ENCODE measurements around the gene CDRT15. TPM values are rescaled to one million over a fixed set of nuclear protein-coding genes. Genes with fewer than 3 reads are reported as not detected.

Gene CDRT15
- total RNA-seq, 1 experiment from 2014 or later: not detected

DNA sequence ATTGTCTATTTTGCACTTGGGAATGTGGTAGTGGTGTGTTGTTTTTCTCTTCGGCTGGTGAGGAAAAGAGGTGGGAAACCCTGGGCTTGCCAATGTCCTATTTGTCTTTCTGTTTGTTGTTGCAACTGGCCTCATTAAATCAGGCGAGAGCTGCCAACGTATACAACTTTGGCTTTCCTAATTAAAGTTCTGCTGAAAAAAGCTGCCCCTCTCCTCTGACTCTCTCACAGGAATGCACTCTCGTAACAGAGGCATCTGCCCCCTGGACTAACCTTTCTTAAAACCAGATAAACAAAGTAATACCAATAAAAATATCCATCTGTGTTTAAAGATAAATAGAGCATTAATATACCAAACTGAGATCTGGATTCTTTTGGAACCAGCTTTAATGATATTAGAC lies 7.8 kb downstream of the CDRT15 start:
- TF ChIP-seq, protein P1, sequence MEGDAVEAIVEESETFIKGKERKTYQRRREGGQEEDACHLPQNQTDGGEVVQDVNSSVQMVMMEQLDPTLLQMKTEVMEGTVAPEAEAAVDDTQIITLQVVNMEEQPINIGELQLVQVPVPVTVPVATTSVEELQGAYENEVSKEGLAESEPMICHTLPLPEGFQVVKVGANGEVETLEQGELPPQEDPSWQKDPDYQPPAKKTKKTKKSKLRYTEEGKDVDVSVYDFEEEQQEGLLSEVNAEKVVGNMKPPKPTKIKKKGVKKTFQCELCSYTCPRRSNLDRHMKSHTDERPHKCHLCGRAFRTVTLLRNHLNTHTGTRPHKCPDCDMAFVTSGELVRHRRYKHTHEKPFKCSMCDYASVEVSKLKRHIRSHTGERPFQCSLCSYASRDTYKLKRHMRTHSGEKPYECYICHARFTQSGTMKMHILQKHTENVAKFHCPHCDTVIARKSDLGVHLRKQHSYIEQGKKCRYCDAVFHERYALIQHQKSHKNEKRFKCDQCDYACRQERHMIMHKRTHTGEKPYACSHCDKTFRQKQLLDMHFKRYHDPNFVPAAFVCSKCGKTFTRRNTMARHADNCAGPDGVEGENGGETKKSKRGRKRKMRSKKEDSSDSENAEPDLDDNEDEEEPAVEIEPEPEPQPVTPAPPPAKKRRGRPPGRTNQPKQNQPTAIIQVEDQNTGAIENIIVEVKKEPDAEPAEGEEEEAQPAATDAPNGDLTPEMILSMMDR (IDR thresholded peaks at IDR 0.05; ENCODE audit: unreplicated experiment): no peak
- Mint-ChIP-seq H3K4me1 (ENCODE audit: insufficient read depth, unreplicated experiment) (no peaks in the 10 kb centered on the region), H3K9me3 (ENCODE audit: unreplicated experiment) (no peaks in the 10 kb centered on the region), H3K36me3 (ENCODE audit: insufficient read depth, unreplicated experiment) (peaks cover 5% of the 10 kb centered on the region), H3K4me3 (ENCODE audit: unreplicated experiment) (no peak overlapping the region), H3K27ac (ENCODE audit: low read depth, unreplicated experiment) (no peak overlapping the region), H3K27me3 (ENCODE audit: insufficient read depth, unreplicated experiment) (no peaks in the 10 kb centered on the region)
- no peak for DNase-seq (ENCODE audit: unreplicated experiment)
- POLR2A ChIA-PET: no interaction called here
- intact Hi-C loops (cut with micrococcal nuclease): no loop called here
- CTCF ChIA-PET: interaction anchor here (0.7 kb wide), 1 partner anchor 697 kb away, joined by 3 read pairs; no protein-coding TSS in a partner anchor
- no TSS peak for BruUV-seq (replicated peaks)

DNA sequence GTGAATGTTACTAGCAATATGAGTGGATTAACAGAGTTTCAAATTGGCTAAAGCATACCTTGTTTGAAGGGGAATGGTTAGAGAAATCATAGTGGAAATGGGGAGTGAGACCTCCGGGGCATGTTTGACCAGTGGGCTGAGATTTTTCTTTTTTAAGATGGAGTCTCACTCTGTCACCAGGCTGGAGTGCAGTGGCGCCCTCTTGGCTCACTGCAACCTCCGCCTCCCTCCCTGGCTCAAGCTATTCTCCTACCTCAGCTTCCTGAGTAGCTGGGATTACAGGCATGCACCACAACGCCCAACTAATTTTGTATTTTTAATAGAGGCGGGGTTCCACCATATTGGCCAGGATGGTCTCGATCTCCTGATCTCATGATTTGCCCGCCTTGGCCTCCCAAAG lies 9.6 kb downstream of the CDRT15 start:
- Mint-ChIP-seq H3K9me3 (ENCODE audit: unreplicated experiment) (no peaks in the 10 kb centered on the region), H3K27me3 (ENCODE audit: insufficient read depth, unreplicated experiment) (no peaks in the 10 kb centered on the region), H3K4me1 (ENCODE audit: insufficient read depth, unreplicated experiment) (no peaks in the 10 kb centered on the region), H3K4me3 (ENCODE audit: unreplicated experiment) (no peak overlapping the region), H3K27ac (ENCODE audit: low read depth, unreplicated experiment) (no peak overlapping the region), H3K36me3 (ENCODE audit: insufficient read depth, unreplicated experiment) (peaks cover 6% of the 10 kb centered on the region)
- BruUV-seq (replicated peaks): no TSS peak
- intact Hi-C loops (cut with micrococcal nuclease): no loop called here
- ChIA-PET POLR2A (interaction anchor here (0.7 to 0.8 kb wide), 2 partner anchors 9 to 11 kb away, joined by 3 read pairs; no protein-coding TSS in a partner anchor), CTCF (no interaction called here)
- TF ChIP-seq, protein P1 (IDR thresholded peaks at IDR 0.05; ENCODE audit: unreplicated experiment): no peak
- no peak for DNase-seq (ENCODE audit: unreplicated experiment)

DNA sequence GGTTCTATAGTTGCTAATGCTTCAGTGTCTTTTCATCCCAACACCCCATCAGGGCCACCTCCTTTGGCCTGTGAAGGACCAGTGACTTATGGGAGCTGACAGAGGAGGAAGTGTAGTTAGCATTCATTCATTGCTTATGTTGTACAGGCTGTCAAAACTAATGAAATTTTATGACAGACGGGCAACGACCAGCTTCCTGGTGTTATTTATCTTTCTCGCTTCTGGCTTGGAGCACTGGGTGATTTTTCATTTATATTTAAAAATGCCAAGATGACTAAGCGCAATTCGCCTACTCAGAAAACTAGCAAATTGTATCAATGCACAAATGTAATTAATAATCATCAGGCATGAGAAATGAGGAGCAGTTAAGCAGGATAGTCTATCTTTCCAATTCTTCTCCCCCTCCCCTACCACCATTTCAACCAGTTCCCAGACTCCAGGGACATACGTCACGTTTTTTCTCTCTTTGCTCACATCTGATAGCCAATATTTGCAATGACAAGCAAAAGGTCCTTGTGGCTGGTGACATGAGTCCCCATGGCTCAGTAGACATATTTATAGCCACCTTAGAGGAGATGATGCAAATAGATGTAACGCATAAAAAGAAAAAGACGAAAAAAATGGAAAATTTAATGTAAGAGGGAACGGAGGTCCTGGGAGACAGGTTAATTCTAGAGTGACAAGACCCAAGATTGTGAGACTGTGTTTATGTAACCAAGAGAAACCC lies 11.2 kb downstream of the CDRT15 start:
- no peaks in the 10 kb centered on the region for H3K4me1 Mint-ChIP-seq (ENCODE audit: insufficient read depth, unreplicated experiment)
- TF ChIP-seq, protein P1 (IDR thresholded peaks at IDR 0.05; ENCODE audit: unreplicated experiment): no peak
- ChIA-PET CTCF (interaction anchor here (0.6 to 0.7 kb wide), 2 partner anchors 57 to 74 kb away, joined by 3 read pairs; no protein-coding TSS in a partner anchor), POLR2A (interaction anchor here (0.8 kb wide), 1 partner anchor 100 kb away, joined by 4 read pairs; no protein-coding TSS in a partner anchor)
- no TSS peak for BruUV-seq (replicated peaks)
- no peak for DNase-seq (ENCODE audit: unreplicated experiment)
- no peak overlapping the region for H3K27ac Mint-ChIP-seq (ENCODE audit: low read depth, unreplicated experiment)
- no peaks in the 10 kb centered on the region for H3K9me3 Mint-ChIP-seq (ENCODE audit: unreplicated experiment)
- H3K4me3 Mint-ChIP-seq (ENCODE audit: unreplicated experiment): no peak overlapping the region
- no peaks in the 10 kb centered on the region for H3K27me3 Mint-ChIP-seq (ENCODE audit: insufficient read depth, unreplicated experiment)
- H3K36me3 Mint-ChIP-seq (ENCODE audit: insufficient read depth, unreplicated experiment): peaks cover 6% of the 10 kb centered on the region
- intact Hi-C loops (cut with micrococcal nuclease): no loop called here

DNA sequence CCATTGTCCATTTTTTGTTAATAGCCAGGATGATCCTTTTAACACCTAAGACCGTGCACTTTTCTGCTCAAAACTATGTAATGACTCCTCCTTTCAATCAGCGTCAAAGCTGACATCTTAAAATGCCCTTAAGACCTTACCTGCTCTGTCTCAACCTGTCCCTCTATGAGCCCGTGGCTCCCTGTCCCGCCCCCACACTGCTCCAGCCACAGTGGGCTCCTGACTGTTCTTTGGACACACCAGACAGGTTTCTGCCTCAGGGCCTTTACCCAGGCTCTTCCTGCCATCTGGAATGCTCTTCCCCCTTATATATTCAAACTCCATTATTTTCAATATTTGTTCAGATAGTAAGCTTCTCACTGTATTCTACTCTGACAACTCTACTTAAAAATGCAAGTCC lies 14.1 kb downstream of the CDRT15 start:
- no TSS peak for BruUV-seq (replicated peaks)
- Mint-ChIP-seq H3K36me3 (ENCODE audit: insufficient read depth, unreplicated experiment) (peaks cover 6% of the 10 kb centered on the region), H3K27ac (ENCODE audit: low read depth, unreplicated experiment) (no peak overlapping the region), H3K4me3 (ENCODE audit: unreplicated experiment) (no peak overlapping the region), H3K4me1 (ENCODE audit: insufficient read depth, unreplicated experiment) (no peaks in the 10 kb centered on the region), H3K9me3 (ENCODE audit: unreplicated experiment) (no peaks in the 10 kb centered on the region), H3K27me3 (ENCODE audit: insufficient read depth, unreplicated experiment) (no peaks in the 10 kb centered on the region)
- TF ChIP-seq, protein P1 (IDR thresholded peaks at IDR 0.05; ENCODE audit: unreplicated experiment): no peak
- intact Hi-C loops (cut with micrococcal nuclease): no loop called here
- ChIA-PET POLR2A (no interaction called here), CTCF (interaction anchor here (0.5 kb wide), 1 partner anchor 277 kb away, joined by 4 read pairs; no protein-coding TSS in a partner anchor)
- no peak for DNase-seq (ENCODE audit: unreplicated experiment)

Data from MCF 10A (cell line).